ENCODE measurements around the gene RACK1. TPM values are rescaled to one million over a fixed set of nuclear protein-coding genes. Genes with fewer than 3 reads are reported as not detected.
A peak's percentile ranks its signal among the peaks of the same experiment; 100 is the strongest.

RACK1 gene
- total RNA-seq, 4 donors from 2014 or later, result 2,254 to 3,332 (median 2,569) TPM

GRCh38 chr5:181190711-181191525 is 52.8 kb downstream of the RACK1 start:
- DNase-seq, result peak; percentile 54
- TF ChIP-seq POLR2A (IDR thresholded peaks at IDR 0.05) (no peak), CTCF (IDR thresholded peaks at IDR 0.05) (peak in 2 of 6 experiments; percentile 16 to 27)
- no peaks in the 10 kb centered on the region for H3K36me3 ChIP-seq

GRCh38 chr5:181189962-181190710 is 53.6 kb downstream of the RACK1 start:
- TF ChIP-seq CTCF (IDR thresholded peaks at IDR 0.05), result no peak
- peak; percentile 54 to 56 for DNase-seq
- peak overlapping the region; percentile 19 to 77 (median 60) for H3K4me3 ChIP-seq (replicated peaks in 1 of 3)
- peaks cover 4 to 8% of the 10 kb centered on the region in 2 donors for H3K4me1 ChIP-seq
- no peaks in the 10 kb centered on the region for H3K36me3 ChIP-seq
- intact Hi-C loops (cut with DNase I), result loop anchor here (5.0 kb wide), 1 partner anchor 32 kb away; the partner anchor contains the start of gene TRIM41
- 0 to 1% methylated on average over 17 to 39 of the region's 52 CpGs for WGBS, 2 donors
- no peaks in the 10 kb centered on the region for H3K27me3 ChIP-seq
- peak overlapping the region; percentile 35 to 94 (median 43) for H3K27ac ChIP-seq
- no peaks in the 10 kb centered on the region for H3K9me3 ChIP-seq

More at GRCh38 chr5:181190711-181191525, 52.8 kb downstream of the RACK1 start:
- no peaks in the 10 kb centered on the region for H3K27me3 ChIP-seq
- intact Hi-C loops (cut with DNase I), result no loop called here
- H3K4me3 ChIP-seq (replicated peaks in 1 of 3), result peak overlapping the region; percentile 19 to 77 (median 60)
- WGBS, 2 donors, result 1% methylated on average over 58 to 65 of the region's 66 CpGs
- no peaks in the 10 kb centered on the region for H3K9me3 ChIP-seq
- peak overlapping the region; percentile 35 to 94 (median 57) for H3K27ac ChIP-seq
- peaks cover 4 to 8% of the 10 kb centered on the region in 2 donors for H3K4me1 ChIP-seq

- Histone ChIP-seq H3K36me3 (no peaks in the 10 kb centered on the region), H3K27ac (peak overlapping the region; percentile 44 to 76 (median 60)), H3K9me3 (no peaks in the 10 kb centered on the region), H3K27me3 (no peaks in the 10 kb centered on the region), H3K4me3 (replicated peaks in 1 of 3) (peak overlapping the region; percentile 19 to 77 (median 60)), H3K4me1 (peaks cover 8 to 9% of the 10 kb centered on the region in 2 donors)
- TF ChIP-seq CTCF (IDR thresholded peaks at IDR 0.05) (no peak), POLR2A (IDR thresholded peaks at IDR 0.05) (no peak)
- 1 to 2% methylated on average over 35 to 38 of the region's 41 CpGs for WGBS, 2 donors
- DNase-seq, result peak; percentile 29 to 37
- intact Hi-C loops (cut with DNase I), result loop anchor here (5.0 kb wide), 1 partner anchor 33 kb away; the partner anchor contains the start of gene TRIM41
These were observed 54.2 kb downstream of the RACK1 start for GRCh38 chr5:181189363-181189961.

GRCh38 chr5:181188700-181189362 is 54.9 kb downstream of the RACK1 start:
- peak; percentile 67 to 71 for DNase-seq
- Histone ChIP-seq H3K9me3 (no peaks in the 10 kb centered on the region), H3K27me3 (no peaks in the 10 kb centered on the region), H3K4me3 (replicated peaks in 1 of 3) (peak overlapping the region; percentile 19 to 77 (median 60)), H3K27ac (peak overlapping the region; percentile 60 to 76 (median 71)), H3K36me3 (no peaks in the 10 kb centered on the region), H3K4me1 (peaks cover 8 to 14% of the 10 kb centered on the region in 2 donors)
- intact Hi-C loops (cut with DNase I), result loop anchor here (5.0 kb wide), 1 partner anchor 33 kb away; the partner anchor contains the start of gene TRIM41
- WGBS, 2 donors, result 0 to 1% methylated on average over 27 to 31 of the region's 35 CpGs
- TF ChIP-seq CTCF (IDR thresholded peaks at IDR 0.05) (no peak), POLR2A (IDR thresholded peaks at IDR 0.05) (no peak)

Measured in thyroid gland (tissue), 4 donors.